Measurements from ENCODE around the gene TK1.

DNA sequence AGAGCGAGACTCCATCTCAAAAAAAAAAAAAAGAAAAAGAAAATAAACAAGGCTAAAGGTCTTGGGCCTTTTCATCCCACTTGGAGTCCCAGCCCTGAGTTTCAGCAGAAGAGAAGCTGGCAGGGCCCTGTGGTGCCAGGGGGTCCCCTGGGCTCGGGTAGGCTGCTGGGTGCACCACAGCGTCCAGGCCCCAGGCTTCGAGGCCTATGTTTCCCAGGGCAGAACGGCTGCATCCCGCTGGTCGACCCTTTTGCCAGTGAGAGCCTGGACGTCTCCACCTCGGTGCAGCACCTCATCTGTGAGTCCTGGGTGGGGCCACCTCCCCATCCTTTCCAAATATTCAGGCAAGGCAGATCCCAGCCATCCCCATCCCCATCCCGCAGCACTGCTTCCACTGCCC lies 46.8 kb upstream of the TK1 start:
- TF ChIP-seq, protein P1, sequence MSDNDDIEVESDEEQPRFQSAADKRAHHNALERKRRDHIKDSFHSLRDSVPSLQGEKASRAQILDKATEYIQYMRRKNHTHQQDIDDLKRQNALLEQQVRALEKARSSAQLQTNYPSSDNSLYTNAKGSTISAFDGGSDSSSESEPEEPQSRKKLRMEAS (IDR thresholded peaks at IDR 0.05): no peak
- TF ChIP-seq EP300 (IDR thresholded peaks at IDR 0.05; ENCODE audit: borderline replicate concordance) (no peak), REST (IDR thresholded peaks at IDR 0.05; ENCODE audit: low read depth) (no peak), ZBTB7A (IDR thresholded peaks at IDR 0.05; ENCODE audit: low read depth) (no peak), RAD21 (IDR thresholded peaks at IDR 0.05; ENCODE audit: low read depth) (no peak)

Data from Ishikawa (cell line).